Skeletal muscle tissue (tissue), 4 donors: Measurements from ENCODE around the gene WNT3A. TPM values are rescaled to one million over a fixed set of nuclear protein-coding genes. Genes with fewer than 3 reads are reported as not detected.

Experiments
- H3K27ac ChIP-seq: one replicate; pipeline ENCODE4 v1.7.0; 2013; ENCODE audit warnings: mild to moderate bottlenecking, low read depth, low read length, inconsistent platforms
- H3K27me3 ChIP-seq, 3 donors: one replicate each; pipeline ENCODE4 v1.7.0; 2013; ENCODE audit warnings: low read length in 3 of 3; ENCODE audit not compliant: control insufficient read depth in 3 of 3, insufficient read depth in 3 of 3
- H3K36me3 ChIP-seq, 3 donors: one replicate each; pipeline ENCODE4 v1.7.0; 2013; ENCODE audit warnings: low read length in 3 of 3; ENCODE audit not compliant: control insufficient read depth in 3 of 3, insufficient read depth in 3 of 3
- H3K4me1 ChIP-seq, 3 donors: one replicate each; pipeline ENCODE4 v1.7.0; 2013; ENCODE audit warnings: low read length in 3 of 3, mild to moderate bottlenecking in 3 of 3; ENCODE audit not compliant: control insufficient read depth in 3 of 3, insufficient read depth in 3 of 3
- H3K4me3 ChIP-seq, 3 donors: one replicate each; pipeline ENCODE4 v1.7.0; 2013; ENCODE audit warnings: low read length in 3 of 3
- H3K9ac ChIP-seq, 3 donors: one replicate each; pipeline ENCODE4 v1.7.0; 2013; ENCODE audit warnings: low read length in 3 of 3, mild to moderate bottlenecking in 3 of 3, moderate library complexity in 2 of 3, low read depth in 1 of 3
- H3K9me3 ChIP-seq, 3 donors: one replicate each; pipeline ENCODE4 v1.7.0; 2013; ENCODE audit warnings: low read length in 3 of 3; ENCODE audit not compliant: control insufficient read depth in 3 of 3
- total RNA-seq: library from RNA; depleted of rRNA; stranded (reverse); fragments of >200 nt; gene quantifications from one replicate; pipeline ENCODE4 v1.2.3, GENCODE V29; 2014
- donor health status: Osteomylitis.

WNT3A gene
- total RNA-seq, 1 donor from 2014 or later: not detected

- no peak overlapping the region for H3K27ac ChIP-seq
- peaks cover 62 to 79% (median 69%) of the 10 kb centered on the region in 3 donors for H3K27me3 ChIP-seq
These were observed 64.1 kb downstream of the WNT3A start for GRCh38 chr1:228070851-228071250.

GRCh38 chr1:228071839-228072657, 65.2 kb downstream of the WNT3A start:
- H3K27me3 ChIP-seq: peaks cover 57 to 71% (median 59%) of the 10 kb centered on the region in 3 donors
- no peaks in the 10 kb centered on the region for H3K9me3 ChIP-seq
- H3K27ac ChIP-seq: no peak overlapping the region
- H3K4me1 ChIP-seq: no peaks in the 10 kb centered on the region
- no peak overlapping the region for H3K9ac ChIP-seq
- H3K36me3 ChIP-seq: no peaks in the 10 kb centered on the region
- H3K4me3 ChIP-seq: no peak overlapping the region

More at GRCh38 chr1:228070851-228071250, 64.1 kb downstream of the WNT3A start:
- Histone ChIP-seq H3K36me3 (no peaks in the 10 kb centered on the region), H3K9ac (no peak overlapping the region), H3K4me3 (no peak overlapping the region), H3K9me3 (no peaks in the 10 kb centered on the region), H3K4me1 (no peaks in the 10 kb centered on the region)

GRCh38 chr1:228072658-228073043, 65.9 kb downstream of the WNT3A start:
- no peak overlapping the region for H3K27ac ChIP-seq
- no peak overlapping the region for H3K4me3 ChIP-seq
- no peaks in the 10 kb centered on the region for H3K36me3 ChIP-seq
- no peaks in the 10 kb centered on the region for H3K9me3 ChIP-seq
- no peak overlapping the region for H3K9ac ChIP-seq
- no peaks in the 10 kb centered on the region for H3K4me1 ChIP-seq
- peaks cover 52 to 65% (median 53%) of the 10 kb centered on the region in 3 donors for H3K27me3 ChIP-seq

GRCh38 chr1:228073061-228073856, 66.5 kb downstream of the WNT3A start:
- Histone ChIP-seq H3K9ac (no peak overlapping the region), H3K4me3 (no peak overlapping the region), H3K36me3 (no peaks in the 10 kb centered on the region), H3K4me1 (no peaks in the 10 kb centered on the region), H3K27me3 (peaks cover 47 to 61% (median 51%) of the 10 kb centered on the region in 3 donors), H3K9me3 (no peaks in the 10 kb centered on the region), H3K27ac (no peak overlapping the region)

GRCh38 chr1:228073857-228074545, 67.2 kb downstream of the WNT3A start:
- Histone ChIP-seq H3K27ac (no peak overlapping the region), H3K4me3 (no peak overlapping the region), H3K9me3 (no peaks in the 10 kb centered on the region), H3K27me3 (peaks cover 40 to 55% (median 46%) of the 10 kb centered on the region in 3 donors), H3K4me1 (no peaks in the 10 kb centered on the region), H3K36me3 (no peaks in the 10 kb centered on the region), H3K9ac (no peak overlapping the region)

- Histone ChIP-seq H3K27ac (no peak overlapping the region), H3K9ac (no peak overlapping the region), H3K36me3 (no peaks in the 10 kb centered on the region), H3K9me3 (no peaks in the 10 kb centered on the region), H3K27me3 (peaks cover 32 to 48% (median 41%) of the 10 kb centered on the region in 3 donors), H3K4me3 (no peak overlapping the region), H3K4me1 (no peaks in the 10 kb centered on the region)
These were observed 68.3 kb downstream of the WNT3A start for GRCh38 chr1:228074954-228075730.

- Histone ChIP-seq H3K4me1 (no peaks in the 10 kb centered on the region), H3K36me3 (no peaks in the 10 kb centered on the region), H3K4me3 (no peak overlapping the region), H3K27ac (no peak overlapping the region), H3K27me3 (peaks cover 28 to 43% (median 38%) of the 10 kb centered on the region in 3 donors), H3K9ac (no peak overlapping the region), H3K9me3 (no peaks in the 10 kb centered on the region)
These were observed 69.0 kb downstream of the WNT3A start for GRCh38 chr1:228075801-228076271.

- Histone ChIP-seq H3K4me3 (no peak overlapping the region), H3K27me3 (peaks cover 26 to 34% (median 33%) of the 10 kb centered on the region in 3 donors), H3K4me1 (peaks cover 8% of the 10 kb centered on the region in 3 donors), H3K9me3 (no peaks in the 10 kb centered on the region), H3K36me3 (no peaks in the 10 kb centered on the region), H3K27ac (no peak overlapping the region), H3K9ac (peak overlapping the region in 1 of 3 donors; percentile 25)
These were observed 70.1 kb downstream of the WNT3A start for GRCh38 chr1:228076796-228077430.
